ENCODE measurements around the gene C10orf62.

C10orf62 gene

GRCh38 chr10:97547271-97547600, 42.3 kb upstream of the C10orf62 start:
- H3K4me3 ChIP-seq (ENCODE audit: low read depth, low read length), result no peak overlapping the region
- TF ChIP-seq CTCF (IDR thresholded peaks at IDR 0.05; ENCODE audit: low read depth, low read length, missing control alignments), result no peak
- in situ Hi-C loops (cut with HindIII; ENCODE audit: low sequenced_read_pairs), result no loop called here
- DNase-seq (ENCODE audit: low read depth), result no peak

- in situ Hi-C loops (cut with HindIII; ENCODE audit: low sequenced_read_pairs), result no loop called here
- no peak for DNase-seq (ENCODE audit: low read depth)
- TF ChIP-seq CTCF (IDR thresholded peaks at IDR 0.05; ENCODE audit: low read depth, low read length, missing control alignments), result no peak
- H3K4me3 ChIP-seq (ENCODE audit: low read depth, low read length), result no peak overlapping the region
Observed at GRCh38 chr10:97547962-97548361, 41.6 kb upstream of the C10orf62 start.

GRCh38 chr10:97548828-97549455, 40.6 kb upstream of the C10orf62 start:
- no peak overlapping the region for H3K4me3 ChIP-seq (ENCODE audit: low read depth, low read length)
- in situ Hi-C loops (cut with HindIII; ENCODE audit: low sequenced_read_pairs), result no loop called here
- TF ChIP-seq CTCF (IDR thresholded peaks at IDR 0.05; ENCODE audit: low read depth, low read length, missing control alignments), result no peak
- DNase-seq (ENCODE audit: low read depth), result no peak

- no peak for TF ChIP-seq CTCF (IDR thresholded peaks at IDR 0.05; ENCODE audit: low read depth, low read length, missing control alignments)
- in situ Hi-C loops (cut with HindIII; ENCODE audit: low sequenced_read_pairs), result no loop called here
- no peak overlapping the region for H3K4me3 ChIP-seq (ENCODE audit: low read depth, low read length)
- no peak for DNase-seq (ENCODE audit: low read depth)
Observed at GRCh38 chr10:97549587-97550322, 39.8 kb upstream of the C10orf62 start.

GRCh38 chr10:97550336-97551149, 39.0 kb upstream of the C10orf62 start:
- in situ Hi-C loops (cut with HindIII; ENCODE audit: low sequenced_read_pairs), result no loop called here
- no peak overlapping the region for H3K4me3 ChIP-seq (ENCODE audit: low read depth, low read length)
- TF ChIP-seq CTCF (IDR thresholded peaks at IDR 0.05; ENCODE audit: low read depth, low read length, missing control alignments), result no peak
- DNase-seq (ENCODE audit: low read depth), result no peak

GRCh38 chr10:97551271-97551670, 38.2 kb upstream of the C10orf62 start:
- no peak for TF ChIP-seq CTCF (IDR thresholded peaks at IDR 0.05; ENCODE audit: low read depth, low read length, missing control alignments)
- DNase-seq (ENCODE audit: low read depth), result no peak
- in situ Hi-C loops (cut with HindIII; ENCODE audit: low sequenced_read_pairs), result no loop called here
- H3K4me3 ChIP-seq (ENCODE audit: low read depth, low read length), result no peak overlapping the region

All from astrocyte of the cerebellum (primary cell).